Tibial nerve (tissue), 4 donors: Measurements from ENCODE around the gene RALGAPB. TPM values are rescaled to one million over a fixed set of nuclear protein-coding genes. Genes with fewer than 3 reads are reported as not detected.
"Not testable (repeated sequence)": the region's sequence is repeated elsewhere in the genome, so short reads cannot be mapped to it uniquely, and the experiment has no call there.

Experiments
- DNase-seq, 2 donors: peaks; one replicate each; pipeline ENCODE4 v3.0.0-alpha.2; 2019; ENCODE audit warnings: low spot score in 2 of 2
- H3K27ac ChIP-seq, 4 donors: fragments of 200-600 bp; sonication (generic) in 3 of 4; one replicate each; pipeline ENCODE4 v1.5.1; 2017 to 2019; ENCODE audit warnings: mild to moderate bottlenecking in 1 of 4
- H3K27me3 ChIP-seq, 2 donors: fragments of 200-600 bp; sonication (generic) in 1 of 2; one replicate each; pipeline versions ENCODE4 v1.5.1 to v1.6.0; 2017 to 2019
- H3K36me3 ChIP-seq, 3 donors: fragments of 200-600 bp; sonication (generic); one replicate each; pipeline ENCODE4 v1.5.1; 2018 to 2019
- H3K4me1 ChIP-seq, 4 donors: fragments of 200-600 bp; sonication (generic) in 3 of 4; one replicate each; pipeline ENCODE4 v1.5.1; 2017 to 2019
- H3K4me3 ChIP-seq, 4 donors: fragments of 200-600 bp; sonication (generic) in 3 of 4; one replicate each; pipeline ENCODE4 v1.5.1; 2017 to 2019; ENCODE audit warnings: mild to moderate bottlenecking in 1 of 4, moderate library complexity in 1 of 4
- H3K9me3 ChIP-seq, 4 donors: fragments of 200-600 bp; sonication (generic) in 3 of 4; one replicate each; pipeline ENCODE4 v1.5.1; 2017 to 2019
- CTCF ChIP-seq, 5 experiments: fragments of 200-600 bp in 3 of 5; fragments of 450-650 bp in 2 of 5; sonication (generic) in 3 of 5; IDR thresholded peaks; one replicate each; pipeline ENCODE4 v1.5.1; 2016 to 2019; ENCODE audit warnings: antibody characterized with exemption in 5 of 5, mild to moderate bottlenecking in 3 of 5, moderate library complexity in 2 of 5
- EP300 ChIP-seq, 2 donors: sonication (generic); formaldehyde crosslinking; IDR thresholded peaks; one replicate each; pipeline ENCODE4 v1.6.1; 2017; ENCODE audit warnings: antibody characterized with exemption in 2 of 2, mild to moderate bottlenecking in 1 of 2
- POLR2A ChIP-seq, 2 donors: fragments of 450-650 bp; IDR thresholded peaks; one replicate each; pipeline ENCODE4 v1.6.1; 2017; ENCODE audit warnings: antibody characterized with exemption in 2 of 2, mild to moderate bottlenecking in 2 of 2, moderate library complexity in 2 of 2
- WGBS, 2 donors: methylation state at CpG; one replicate each; pipeline ENCODE4 v1.1.5; 2018; 5-methylcytosine and 5-hydroxymethylcytosine counted together
- total RNA-seq, 4 donors: library from RNA; depleted of rRNA; stranded (reverse); fragments of >200 nt; gene quantifications; one replicate each; pipeline ENCODE4 v1.1.0, GENCODE V29; 2016

Gene RALGAPB
- total RNA-seq, 4 donors from 2014 or later, result 33.9 to 45.9 (median 44.3) TPM

GRCh38 chr20:38460040-38460623, 12.5 kb upstream of the RALGAPB start:
- no peaks in the 10 kb centered on the region for H3K36me3 ChIP-seq
- no peak overlapping the region for H3K4me3 ChIP-seq
- H3K9me3 ChIP-seq, result no peaks in the 10 kb centered on the region
- H3K27ac ChIP-seq, result no peak overlapping the region
- TF ChIP-seq EP300 (IDR thresholded peaks at IDR 0.05) (no peak), CTCF (IDR thresholded peaks at IDR 0.05) (no peak), POLR2A (IDR thresholded peaks at IDR 0.05) (no peak)
- H3K27me3 ChIP-seq, result no peaks in the 10 kb centered on the region
- WGBS, 2 donors, result 44 to 48% methylated on average over 5 of the region's 5 CpGs
- no peak for DNase-seq
- peaks cover 0 to 4% (median 0%) of the 10 kb centered on the region in 4 donors for H3K4me1 ChIP-seq

GRCh38 chr20:38460631-38461030, 12.0 kb upstream of the RALGAPB start:
- not testable (repeated sequence) for DNase-seq, H3K4me3 ChIP-seq, H3K9me3 ChIP-seq, H3K27ac ChIP-seq, H3K4me1 ChIP-seq, H3K27me3 ChIP-seq, H3K36me3 ChIP-seq
- WGBS, 2 donors, result 6 to 9% methylated on average over 1 of the region's 2 CpGs

- not testable (repeated sequence) for H3K9me3 ChIP-seq, H3K27ac ChIP-seq, H3K4me3 ChIP-seq, H3K27me3 ChIP-seq, H3K4me1 ChIP-seq, DNase-seq, H3K36me3 ChIP-seq
- WGBS, 2 donors, result 80% methylated on average over 1 of the region's 33 CpGs; no CpG with 5 or more reads in 1 of the 2 donors
Measured at GRCh38 chr20:38461167-38461566, 11.5 kb upstream of the RALGAPB start.

GRCh38 chr20:38461569-38461968, 11.1 kb upstream of the RALGAPB start:
- not testable (repeated sequence) for H3K4me1 ChIP-seq, DNase-seq, H3K9me3 ChIP-seq, H3K27me3 ChIP-seq, H3K4me3 ChIP-seq, H3K36me3 ChIP-seq, H3K27ac ChIP-seq
- whole genome bisulfite sequencing, 2 donors, result 100% methylated on average over 5 of the region's 30 CpGs; no CpG with 5 or more reads in 1 of the 2 donors

- no peak for DNase-seq
- no peaks in the 10 kb centered on the region for H3K27me3 ChIP-seq
- no peaks in the 10 kb centered on the region for H3K9me3 ChIP-seq
- no peaks in the 10 kb centered on the region for H3K4me1 ChIP-seq
- TF ChIP-seq CTCF (IDR thresholded peaks at IDR 0.05), result no peak
- TF ChIP-seq POLR2A (IDR thresholded peaks at IDR 0.05), result no peak
- no peak for TF ChIP-seq EP300 (IDR thresholded peaks at IDR 0.05)
- H3K27ac ChIP-seq, result no peak overlapping the region
- H3K36me3 ChIP-seq, result no peaks in the 10 kb centered on the region
- no peak overlapping the region for H3K4me3 ChIP-seq
- 79 to 90% methylated on average over 2 of the region's 2 CpGs for WGBS, 2 donors
Measured at GRCh38 chr20:38466171-38466570, 6.5 kb upstream of the RALGAPB start.

- Histone ChIP-seq H3K4me1 (peaks cover 0 to 7% (median 0%) of the 10 kb centered on the region in 4 donors), H3K4me3 (no peak overlapping the region), H3K27me3 (no peaks in the 10 kb centered on the region), H3K9me3 (no peaks in the 10 kb centered on the region), H3K27ac (no peak overlapping the region), H3K36me3 (no peaks in the 10 kb centered on the region)
- DNase-seq, result no peak
- no peak for TF ChIP-seq CTCF (IDR thresholded peaks at IDR 0.05)
- 58 to 65% methylated on average over 3 of the region's 3 CpGs for WGBS, 2 donors
Measured at GRCh38 chr20:38466983-38467382, 5.7 kb upstream of the RALGAPB start.

GRCh38 chr20:38471245-38471644, 1.4 kb upstream of the RALGAPB start:
- Histone ChIP-seq H3K4me3 (no peak overlapping the region), H3K27me3 (no peaks in the 10 kb centered on the region), H3K36me3 (no peaks in the 10 kb centered on the region), H3K4me1 (peaks cover 0 to 40% (median 15%) of the 10 kb centered on the region in 4 donors), H3K27ac (peak overlapping the region in 1 of 4 donors; percentile 83), H3K9me3 (no peaks in the 10 kb centered on the region)
- TF ChIP-seq CTCF (IDR thresholded peaks at IDR 0.05) (no peak), EP300 (IDR thresholded peaks at IDR 0.05) (no peak), POLR2A (IDR thresholded peaks at IDR 0.05) (no peak)
- DNase-seq, result no peak
- 67 to 75% methylated on average over 1 of the region's 1 CpG for WGBS, 2 donors
